ENCODE results near the gene CCDC91.

DNA sequence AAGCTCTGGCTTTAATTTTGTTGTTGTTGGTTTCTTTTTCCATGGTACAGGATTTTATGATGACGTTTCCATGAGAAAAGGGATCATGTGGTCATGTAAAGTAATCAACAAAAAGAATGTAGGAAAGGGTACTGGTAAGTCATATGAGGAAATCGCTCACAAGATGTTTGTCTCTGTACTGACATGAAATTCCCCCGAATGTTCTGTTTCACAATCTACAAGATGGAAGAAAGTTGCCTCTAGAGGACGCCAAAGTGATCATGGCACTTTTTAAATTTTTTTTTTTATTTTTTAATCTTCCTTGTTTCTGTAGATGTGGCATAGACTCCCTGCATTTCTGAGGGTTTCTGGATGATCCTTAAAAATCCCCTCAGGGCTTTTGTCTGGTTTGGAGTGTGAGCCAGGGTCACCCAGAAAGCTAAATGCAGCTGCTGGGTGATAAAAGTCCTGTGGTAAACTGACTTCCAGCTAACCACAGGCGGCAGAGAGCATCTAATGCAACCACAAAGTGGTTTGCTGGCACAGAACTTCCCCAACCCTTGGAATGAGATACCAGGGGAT lies 393.5 kb downstream of the CCDC91 start:
- TF ChIP-seq RARB (CRISPR knock-in tag; IDR thresholded peaks at IDR 0.05) (no peak), PPARA (CRISPR knock-in tag; IDR thresholded peaks at IDR 0.05; ENCODE audit: borderline replicate concordance) (no peak), ISL1 (CRISPR knock-in tag; IDR thresholded peaks at IDR 0.05) (peak; percentile 71), ZFP30 (CRISPR knock-in tag; IDR thresholded peaks at IDR 0.05) (no peak)
- TF ChIP-seq, protein P1, sequence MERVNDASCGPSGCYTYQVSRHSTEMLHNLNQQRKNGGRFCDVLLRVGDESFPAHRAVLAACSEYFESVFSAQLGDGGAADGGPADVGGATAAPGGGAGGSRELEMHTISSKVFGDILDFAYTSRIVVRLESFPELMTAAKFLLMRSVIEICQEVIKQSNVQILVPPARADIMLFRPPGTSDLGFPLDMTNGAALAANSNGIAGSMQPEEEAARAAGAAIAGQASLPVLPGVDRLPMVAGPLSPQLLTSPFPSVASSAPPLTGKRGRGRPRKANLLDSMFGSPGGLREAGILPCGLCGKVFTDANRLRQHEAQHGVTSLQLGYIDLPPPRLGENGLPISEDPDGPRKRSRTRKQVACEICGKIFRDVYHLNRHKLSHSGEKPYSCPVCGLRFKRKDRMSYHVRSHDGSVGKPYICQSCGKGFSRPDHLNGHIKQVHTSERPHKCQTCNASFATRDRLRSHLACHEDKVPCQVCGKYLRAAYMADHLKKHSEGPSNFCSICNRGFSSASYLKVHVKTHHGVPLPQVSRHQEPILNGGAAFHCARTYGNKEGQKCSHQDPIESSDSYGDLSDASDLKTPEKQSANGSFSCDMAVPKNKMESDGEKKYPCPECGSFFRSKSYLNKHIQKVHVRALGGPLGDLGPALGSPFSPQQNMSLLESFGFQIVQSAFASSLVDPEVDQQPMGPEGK (CRISPR knock-in tag; IDR thresholded peaks at IDR 0.05; ENCODE audit: borderline replicate concordance) = no peak
- TF ChIP-seq, protein P2, sequence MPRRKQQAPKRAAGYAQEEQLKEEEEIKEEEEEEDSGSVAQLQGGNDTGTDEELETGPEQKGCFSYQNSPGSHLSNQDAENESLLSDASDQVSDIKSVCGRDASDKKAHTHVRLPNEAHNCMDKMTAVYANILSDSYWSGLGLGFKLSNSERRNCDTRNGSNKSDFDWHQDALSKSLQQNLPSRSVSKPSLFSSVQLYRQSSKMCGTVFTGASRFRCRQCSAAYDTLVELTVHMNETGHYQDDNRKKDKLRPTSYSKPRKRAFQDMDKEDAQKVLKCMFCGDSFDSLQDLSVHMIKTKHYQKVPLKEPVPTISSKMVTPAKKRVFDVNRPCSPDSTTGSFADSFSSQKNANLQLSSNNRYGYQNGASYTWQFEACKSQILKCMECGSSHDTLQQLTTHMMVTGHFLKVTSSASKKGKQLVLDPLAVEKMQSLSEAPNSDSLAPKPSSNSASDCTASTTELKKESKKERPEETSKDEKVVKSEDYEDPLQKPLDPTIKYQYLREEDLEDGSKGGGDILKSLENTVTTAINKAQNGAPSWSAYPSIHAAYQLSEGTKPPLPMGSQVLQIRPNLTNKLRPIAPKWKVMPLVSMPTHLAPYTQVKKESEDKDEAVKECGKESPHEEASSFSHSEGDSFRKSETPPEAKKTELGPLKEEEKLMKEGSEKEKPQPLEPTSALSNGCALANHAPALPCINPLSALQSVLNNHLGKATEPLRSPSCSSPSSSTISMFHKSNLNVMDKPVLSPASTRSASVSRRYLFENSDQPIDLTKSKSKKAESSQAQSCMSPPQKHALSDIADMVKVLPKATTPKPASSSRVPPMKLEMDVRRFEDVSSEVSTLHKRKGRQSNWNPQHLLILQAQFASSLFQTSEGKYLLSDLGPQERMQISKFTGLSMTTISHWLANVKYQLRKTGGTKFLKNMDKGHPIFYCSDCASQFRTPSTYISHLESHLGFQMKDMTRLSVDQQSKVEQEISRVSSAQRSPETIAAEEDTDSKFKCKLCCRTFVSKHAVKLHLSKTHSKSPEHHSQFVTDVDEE (CRISPR knock-in tag; IDR thresholded peaks at IDR 0.05) = no peak
- TF ChIP-seq, protein P3, sequence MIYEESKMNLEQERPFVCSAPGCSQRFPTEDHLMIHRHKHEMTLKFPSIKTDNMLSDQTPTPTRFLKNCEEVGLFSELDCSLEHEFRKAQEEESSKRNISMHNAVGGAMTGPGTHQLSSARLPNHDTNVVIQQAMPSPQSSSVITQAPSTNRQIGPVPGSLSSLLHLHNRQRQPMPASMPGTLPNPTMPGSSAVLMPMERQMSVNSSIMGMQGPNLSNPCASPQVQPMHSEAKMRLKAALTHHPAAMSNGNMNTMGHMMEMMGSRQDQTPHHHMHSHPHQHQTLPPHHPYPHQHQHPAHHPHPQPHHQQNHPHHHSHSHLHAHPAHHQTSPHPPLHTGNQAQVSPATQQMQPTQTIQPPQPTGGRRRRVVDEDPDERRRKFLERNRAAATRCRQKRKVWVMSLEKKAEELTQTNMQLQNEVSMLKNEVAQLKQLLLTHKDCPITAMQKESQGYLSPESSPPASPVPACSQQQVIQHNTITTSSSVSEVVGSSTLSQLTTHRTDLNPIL (CRISPR knock-in tag; IDR thresholded peaks at IDR 0.05; ENCODE audit: low read depth) = no peak

Measured in SK-N-SH treated with all-trans-retinoic acid at 6 μM for 48 hours (cell line).